Measurements from ENCODE around the gene GRAPL.
"Not testable (repeated sequence)": the region's sequence is repeated elsewhere in the genome, so short reads cannot be mapped to it uniquely, and the experiment has no call there.

DNA sequence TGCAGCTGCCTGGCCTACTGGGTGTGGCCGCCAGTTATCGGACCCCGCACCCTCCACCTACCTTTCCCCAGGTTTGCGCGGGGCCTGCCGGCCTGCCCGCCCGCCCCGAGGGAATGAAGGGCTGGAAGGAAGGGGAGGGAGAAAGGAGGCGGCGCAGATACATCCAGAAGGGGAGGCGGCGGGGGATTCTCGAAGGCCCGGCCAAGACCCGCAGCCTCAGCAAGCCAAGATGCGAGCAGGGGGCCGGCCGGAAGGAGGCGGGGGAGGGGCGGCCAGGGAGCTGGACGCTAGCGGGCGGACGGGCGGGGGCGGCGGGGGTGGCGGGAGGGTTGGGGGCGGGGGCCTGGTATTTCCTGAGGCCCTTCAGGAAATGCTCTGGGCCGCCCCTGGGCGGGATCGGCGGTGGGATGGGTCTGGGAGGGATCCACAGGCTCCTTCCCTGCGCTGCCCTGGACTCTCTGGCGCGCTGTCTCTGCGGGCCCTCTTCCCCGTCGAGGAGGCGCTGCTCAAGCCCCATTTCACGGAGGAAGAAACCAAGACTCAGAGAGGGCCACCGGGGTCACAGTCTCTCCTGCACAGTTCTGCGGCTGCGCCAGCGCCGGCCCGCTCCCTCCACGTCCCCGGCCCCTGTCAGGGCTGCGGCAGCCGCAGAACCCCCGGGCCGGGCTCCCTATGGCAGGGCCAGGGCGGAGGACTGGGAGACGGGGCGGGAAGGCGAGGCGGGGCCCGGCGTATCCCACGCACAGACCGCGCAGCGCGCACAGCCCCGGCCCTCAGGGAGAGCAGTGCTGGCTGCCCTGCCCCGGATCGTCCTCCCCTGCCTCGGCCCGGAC is 35.2 kb downstream of the GRAPL start:
- not testable (repeated sequence) for TF ChIP-seq POLR2A, POLR2AphosphoS5 (IDR thresholded peaks at IDR 0.05)
- TF ChIP-seq, protein P1, sequence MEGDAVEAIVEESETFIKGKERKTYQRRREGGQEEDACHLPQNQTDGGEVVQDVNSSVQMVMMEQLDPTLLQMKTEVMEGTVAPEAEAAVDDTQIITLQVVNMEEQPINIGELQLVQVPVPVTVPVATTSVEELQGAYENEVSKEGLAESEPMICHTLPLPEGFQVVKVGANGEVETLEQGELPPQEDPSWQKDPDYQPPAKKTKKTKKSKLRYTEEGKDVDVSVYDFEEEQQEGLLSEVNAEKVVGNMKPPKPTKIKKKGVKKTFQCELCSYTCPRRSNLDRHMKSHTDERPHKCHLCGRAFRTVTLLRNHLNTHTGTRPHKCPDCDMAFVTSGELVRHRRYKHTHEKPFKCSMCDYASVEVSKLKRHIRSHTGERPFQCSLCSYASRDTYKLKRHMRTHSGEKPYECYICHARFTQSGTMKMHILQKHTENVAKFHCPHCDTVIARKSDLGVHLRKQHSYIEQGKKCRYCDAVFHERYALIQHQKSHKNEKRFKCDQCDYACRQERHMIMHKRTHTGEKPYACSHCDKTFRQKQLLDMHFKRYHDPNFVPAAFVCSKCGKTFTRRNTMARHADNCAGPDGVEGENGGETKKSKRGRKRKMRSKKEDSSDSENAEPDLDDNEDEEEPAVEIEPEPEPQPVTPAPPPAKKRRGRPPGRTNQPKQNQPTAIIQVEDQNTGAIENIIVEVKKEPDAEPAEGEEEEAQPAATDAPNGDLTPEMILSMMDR (IDR thresholded peaks at IDR 0.05) = not testable (repeated sequence)
